Measurements from ENCODE around the gene COL4A2. TPM values are rescaled to one million over a fixed set of nuclear protein-coding genes. Genes with fewer than 3 reads are reported as not detected.
A peak's percentile ranks its signal among the peaks of the same experiment; 100 is the strongest.

Gene COL4A2
- total RNA-seq, 1 experiment from 2014 or later: 50.0 TPM

- Histone ChIP-seq H3K9me3 (no peaks in the 10 kb centered on the region), H3K4me3 (no peak overlapping the region), H3K36me3 (no peaks in the 10 kb centered on the region), H3K27me3 (no peaks in the 10 kb centered on the region)
- DNase-seq: no peak
Measured at GRCh38 chr13:110517505-110518225, 210.6 kb downstream of the COL4A2 start.

- no peak for DNase-seq
- H3K4me3 ChIP-seq: no peak overlapping the region
- no peaks in the 10 kb centered on the region for H3K9me3 ChIP-seq
- H3K27me3 ChIP-seq: no peaks in the 10 kb centered on the region
- H3K36me3 ChIP-seq: no peaks in the 10 kb centered on the region
Measured at GRCh38 chr13:110518226-110518525, 211.1 kb downstream of the COL4A2 start.

GRCh38 chr13:110518571-110518970 is 211.5 kb downstream of the COL4A2 start:
- Histone ChIP-seq H3K27me3 (no peaks in the 10 kb centered on the region), H3K4me3 (no peak overlapping the region), H3K36me3 (no peaks in the 10 kb centered on the region), H3K9me3 (no peaks in the 10 kb centered on the region)
- DNase-seq: no peak

GRCh38 chr13:110519046-110519445 is 212.0 kb downstream of the COL4A2 start:
- no peaks in the 10 kb centered on the region for H3K36me3 ChIP-seq
- no peak overlapping the region for H3K4me3 ChIP-seq
- H3K9me3 ChIP-seq: no peaks in the 10 kb centered on the region
- no peak for DNase-seq
- no peaks in the 10 kb centered on the region for H3K27me3 ChIP-seq

GRCh38 chr13:110519506-110519905 is 212.4 kb downstream of the COL4A2 start:
- no peaks in the 10 kb centered on the region for H3K36me3 ChIP-seq
- no peaks in the 10 kb centered on the region for H3K27me3 ChIP-seq
- DNase-seq: no peak
- no peak overlapping the region for H3K4me3 ChIP-seq
- H3K9me3 ChIP-seq: no peaks in the 10 kb centered on the region

GRCh38 chr13:110520431-110521295 is 213.6 kb downstream of the COL4A2 start:
- DNase-seq: peak; percentile 75

GRCh38 chr13:110521296-110521680 is 214.2 kb downstream of the COL4A2 start:
- DNase-seq: no peak
- Histone ChIP-seq H3K36me3 (no peaks in the 10 kb centered on the region), H3K27me3 (no peaks in the 10 kb centered on the region), H3K9me3 (no peaks in the 10 kb centered on the region), H3K4me3 (no peak overlapping the region)

More at GRCh38 chr13:110520431-110521295, 213.6 kb downstream of the COL4A2 start:
- H3K9me3 ChIP-seq: no peaks in the 10 kb centered on the region
- H3K36me3 ChIP-seq: no peaks in the 10 kb centered on the region
- no peak overlapping the region for H3K4me3 ChIP-seq
- H3K27me3 ChIP-seq: no peaks in the 10 kb centered on the region

- H3K9me3 ChIP-seq: no peaks in the 10 kb centered on the region
- DNase-seq: no peak
- no peaks in the 10 kb centered on the region for H3K36me3 ChIP-seq
- no peaks in the 10 kb centered on the region for H3K27me3 ChIP-seq
- H3K4me3 ChIP-seq: no peak overlapping the region
Measured at GRCh38 chr13:110521946-110522345, 214.9 kb downstream of the COL4A2 start.

GRCh38 chr13:110522721-110523120 is 215.6 kb downstream of the COL4A2 start:
- H3K36me3 ChIP-seq: no peaks in the 10 kb centered on the region
- no peaks in the 10 kb centered on the region for H3K27me3 ChIP-seq
- H3K9me3 ChIP-seq: no peaks in the 10 kb centered on the region
- DNase-seq: no peak
- no peak overlapping the region for H3K4me3 ChIP-seq

GRCh38 chr13:110523180-110523579 is 216.1 kb downstream of the COL4A2 start:
- Histone ChIP-seq H3K36me3 (no peaks in the 10 kb centered on the region), H3K4me3 (no peak overlapping the region), H3K9me3 (no peaks in the 10 kb centered on the region), H3K27me3 (no peaks in the 10 kb centered on the region)
- DNase-seq: no peak

GRCh38 chr13:110523838-110524540 is 216.9 kb downstream of the COL4A2 start:
- no peak for DNase-seq

GRCh38 chr13:110524541-110525257 is 217.6 kb downstream of the COL4A2 start:
- Histone ChIP-seq H3K4me3 (no peak overlapping the region), H3K9me3 (no peaks in the 10 kb centered on the region), H3K36me3 (no peaks in the 10 kb centered on the region), H3K27me3 (no peaks in the 10 kb centered on the region)
- DNase-seq: no peak

More at GRCh38 chr13:110523838-110524540, 216.9 kb downstream of the COL4A2 start:
- H3K36me3 ChIP-seq: no peaks in the 10 kb centered on the region
- no peaks in the 10 kb centered on the region for H3K27me3 ChIP-seq
- H3K9me3 ChIP-seq: no peaks in the 10 kb centered on the region
- no peak overlapping the region for H3K4me3 ChIP-seq

- Histone ChIP-seq H3K9me3 (no peaks in the 10 kb centered on the region), H3K4me3 (no peak overlapping the region), H3K27me3 (no peaks in the 10 kb centered on the region), H3K36me3 (no peaks in the 10 kb centered on the region)
- no peak for DNase-seq
Measured at GRCh38 chr13:110525328-110526319, 218.5 kb downstream of the COL4A2 start.

- H3K9me3 ChIP-seq: no peaks in the 10 kb centered on the region
- DNase-seq: no peak
- H3K36me3 ChIP-seq: no peaks in the 10 kb centered on the region
- H3K4me3 ChIP-seq: no peak overlapping the region
- no peaks in the 10 kb centered on the region for H3K27me3 ChIP-seq
Measured at GRCh38 chr13:110528371-110528770, 221.3 kb downstream of the COL4A2 start.

GRCh38 chr13:110528911-110529310 is 221.8 kb downstream of the COL4A2 start:
- H3K4me3 ChIP-seq: no peak overlapping the region
- DNase-seq: no peak

More at GRCh38 chr13:110528911-110529310, 221.8 kb downstream of the COL4A2 start:
- no peaks in the 10 kb centered on the region for H3K9me3 ChIP-seq
- no peaks in the 10 kb centered on the region for H3K27me3 ChIP-seq
- H3K36me3 ChIP-seq: no peaks in the 10 kb centered on the region

Measured in MG63 (cell line).